Karpas-422 (cell line): ENCODE results near the gene ICOSLG. TPM values are rescaled to one million over a fixed set of nuclear protein-coding genes. Genes with fewer than 3 reads are reported as not detected.
"Not testable (repeated sequence)": the region's sequence is repeated elsewhere in the genome, so short reads cannot be mapped to it uniquely, and the experiment has no call there.

Source experiments
- DNase-seq: peaks from one replicate; pipeline ENCODE4 v3.0.0-alpha.2; 2015
- H2AFZ ChIP-seq: fragments of 200-600 bp; sonication (generic); 2 replicates; pipeline ENCODE4 v1.6.1; 2014; ENCODE audit warnings: antibody characterized with exemption, low read length, mixed read lengths
- H3K27ac ChIP-seq: fragments of 200-600 bp; sonication (generic); 2 replicates; pipeline ENCODE4 v1.5.1; 2014; ENCODE audit warnings: mild to moderate bottlenecking, low read length, moderate library complexity
- H3K27me3 ChIP-seq: fragments of 200-600 bp; sonication (generic); 2 replicates; pipeline ENCODE4 v1.6.1; 2014; ENCODE audit warnings: low read length, mixed read lengths
- H3K36me3 ChIP-seq: fragments of 200-600 bp; sonication (generic); 2 replicates; pipeline ENCODE4 v1.6.1; 2014; ENCODE audit warnings: low read length, mixed read lengths; ENCODE audit not compliant: insufficient read depth
- H3K4me1 ChIP-seq: fragments of 200-600 bp; sonication (generic); 2 replicates; pipeline ENCODE4 v1.6.1; 2014; ENCODE audit warnings: mild to moderate bottlenecking, low read length, mixed read lengths
- H3K4me2 ChIP-seq: fragments of 200-600 bp; sonication (generic); 2 replicates; pipeline ENCODE4 v1.6.1; 2014; ENCODE audit warnings: low read length, low read depth, mild to moderate bottlenecking; ENCODE audit not compliant: poor library complexity, severe bottlenecking
- H3K4me3 ChIP-seq: fragments of 200-600 bp; sonication (generic); 2 replicates; pipeline ENCODE4 v1.5.1; 2014; ENCODE audit warnings: mild to moderate bottlenecking, antibody characterized with exemption, low read length, mixed read lengths
- H3K79me2 ChIP-seq: fragments of 200-600 bp; sonication (generic); 2 replicates; pipeline ENCODE4 v1.6.1; 2014; ENCODE audit warnings: mild to moderate bottlenecking, low read length, mixed read lengths
- H3K9ac ChIP-seq: fragments of 200-600 bp; sonication (generic); 2 replicates; pipeline ENCODE4 v1.6.0; 2014; ENCODE audit warnings: low read length
- H3K9me2 ChIP-seq: fragments of 200-600 bp; sonication (generic), shearing (Covaris generic); replicated peaks from 2 replicates; pipeline ENCODE4 v1.6.0; 2014; ENCODE audit warnings: mild to moderate bottlenecking, low read length, moderate library complexity; ENCODE audit not compliant: insufficient read depth
- H3K9me3 ChIP-seq: fragments of 300-700, 200-600 bp; sonication (generic); 2 replicates; pipeline ENCODE4 v1.6.1; 2014; ENCODE audit warnings: low read length, mixed read lengths
- H4K20me1 ChIP-seq: fragments of 200-600 bp; sonication (generic); 2 replicates; pipeline ENCODE4 v1.6.1; 2014; ENCODE audit warnings: mild to moderate bottlenecking, antibody characterized with exemption, low read length, low read depth; ENCODE audit not compliant: insufficient read depth
- total RNA-seq: library from RNA; depleted of rRNA; stranded (reverse); fragments of >200 nt; shearing (Covaris generic); gene quantifications from 2 replicates; pipeline ENCODE4 v1.2.3, GENCODE V29; 2014; ENCODE audit warnings: low replicate concordance

Gene ICOSLG
- total RNA-seq, 1 experiment from 2014 or later, result 0.37 TPM

- DNase-seq, H3K79me2 ChIP-seq, H3K4me1 ChIP-seq, H3K27me3 ChIP-seq, H3K4me3 ChIP-seq, H3K9ac ChIP-seq, H2AFZ ChIP-seq, H3K9me2 ChIP-seq, H3K27ac ChIP-seq, H3K36me3 ChIP-seq, H4K20me1 ChIP-seq, H3K9me3 ChIP-seq, H3K4me2 ChIP-seq: not testable (repeated sequence)
Measured at GRCh38 chr21:44247904-44248303, 7.2 kb upstream of the ICOSLG start.

- not testable (repeated sequence) for H3K27me3 ChIP-seq, H3K4me2 ChIP-seq, DNase-seq, H3K27ac ChIP-seq, H3K79me2 ChIP-seq, H3K4me1 ChIP-seq, H3K9ac ChIP-seq, H3K9me3 ChIP-seq, H3K9me2 ChIP-seq, H4K20me1 ChIP-seq, H2AFZ ChIP-seq, H3K36me3 ChIP-seq, H3K4me3 ChIP-seq
Measured at GRCh38 chr21:44243980-44244379, 3.2 kb upstream of the ICOSLG start.

- H3K4me1 ChIP-seq, H3K27ac ChIP-seq, H3K9ac ChIP-seq, H3K36me3 ChIP-seq, H3K9me3 ChIP-seq, H3K27me3 ChIP-seq, H3K9me2 ChIP-seq, H2AFZ ChIP-seq, H3K4me3 ChIP-seq, H3K79me2 ChIP-seq, H4K20me1 ChIP-seq, H3K4me2 ChIP-seq, DNase-seq: not testable (repeated sequence)
Measured at GRCh38 chr21:44241281-44241680, 538 bp upstream of the ICOSLG start.

- H3K27me3 ChIP-seq, H3K4me1 ChIP-seq, H3K9me3 ChIP-seq, H3K36me3 ChIP-seq, DNase-seq, H3K79me2 ChIP-seq, H2AFZ ChIP-seq, H3K4me2 ChIP-seq, H4K20me1 ChIP-seq, H3K9me2 ChIP-seq, H3K9ac ChIP-seq, H3K4me3 ChIP-seq, H3K27ac ChIP-seq: not testable (repeated sequence)
Measured at GRCh38 chr21:44240353-44240752, 390 bp downstream of the ICOSLG start.

- H2AFZ ChIP-seq, H3K27me3 ChIP-seq, H3K36me3 ChIP-seq, H3K9me3 ChIP-seq, H3K9me2 ChIP-seq, H3K4me3 ChIP-seq, H3K4me2 ChIP-seq, H4K20me1 ChIP-seq, H3K79me2 ChIP-seq, H3K9ac ChIP-seq, H3K27ac ChIP-seq, DNase-seq, H3K4me1 ChIP-seq: not testable (repeated sequence)
Measured at GRCh38 chr21:44229561-44229960, 11.2 kb downstream of the ICOSLG start.

- not testable (repeated sequence) for H3K4me1 ChIP-seq, H3K27ac ChIP-seq, H4K20me1 ChIP-seq, H3K36me3 ChIP-seq, H3K9me2 ChIP-seq, DNase-seq, H3K27me3 ChIP-seq, H2AFZ ChIP-seq, H3K4me2 ChIP-seq, H3K9ac ChIP-seq, H3K9me3 ChIP-seq, H3K79me2 ChIP-seq, H3K4me3 ChIP-seq
Measured at GRCh38 chr21:44228109-44228508, 12.6 kb downstream of the ICOSLG start.

GRCh38 chr21:44227614-44228013 is 13.1 kb downstream of the ICOSLG start:
- not testable (repeated sequence) for H2AFZ ChIP-seq, H3K9ac ChIP-seq

GRCh38 chr21:44225605-44226004 is 15.1 kb downstream of the ICOSLG start:
- not testable (repeated sequence) for H3K79me2 ChIP-seq, H3K9me3 ChIP-seq

More at GRCh38 chr21:44227614-44228013, 13.1 kb downstream of the ICOSLG start:
- H3K36me3 ChIP-seq, H3K27me3 ChIP-seq, H3K4me3 ChIP-seq, H4K20me1 ChIP-seq, H3K9me2 ChIP-seq, H3K9me3 ChIP-seq, H3K79me2 ChIP-seq, DNase-seq, H3K4me2 ChIP-seq, H3K4me1 ChIP-seq, H3K27ac ChIP-seq: not testable (repeated sequence)

GRCh38 chr21:44223334-44223733 is 17.4 kb downstream of the ICOSLG start:
- not testable (repeated sequence) for DNase-seq, H3K79me2 ChIP-seq, H3K27ac ChIP-seq, H3K36me3 ChIP-seq, H3K4me3 ChIP-seq, H3K27me3 ChIP-seq, H3K9me2 ChIP-seq, H4K20me1 ChIP-seq, H3K9me3 ChIP-seq, H3K4me2 ChIP-seq, H3K4me1 ChIP-seq, H3K9ac ChIP-seq, H2AFZ ChIP-seq

More at GRCh38 chr21:44225605-44226004, 15.1 kb downstream of the ICOSLG start:
- H2AFZ ChIP-seq, H3K4me3 ChIP-seq, H3K9me2 ChIP-seq, H3K4me1 ChIP-seq, H4K20me1 ChIP-seq, H3K9ac ChIP-seq, H3K4me2 ChIP-seq, H3K27ac ChIP-seq, H3K36me3 ChIP-seq, DNase-seq, H3K27me3 ChIP-seq: not testable (repeated sequence)
